Epithelial cell of proximal tubule (primary cell): Measurements from ENCODE around the gene STK10. TPM values are rescaled to one million over a fixed set of nuclear protein-coding genes. Genes with fewer than 3 reads are reported as not detected.
"Not testable (repeated sequence)": the region's sequence is repeated elsewhere in the genome, so short reads cannot be mapped to it uniquely, and the experiment has no call there.

Experiments
- DNase-seq: peaks from one replicate; pipeline ENCODE4 v3.0.0-alpha.2; 2011; ENCODE audit warnings: low read depth
- H3K4me3 ChIP-seq: 2 replicates; pipeline ENCODE4 v1.5.1; 2011; ENCODE audit warnings: low read depth, mild to moderate bottlenecking, low read length
- total RNA-seq: library from RNA; depleted of rRNA; stranded (reverse); fragments of >200 nt; gene quantifications from 2 replicates; pipeline ENCODE4 v1.2.3, GENCODE V29; 2015
- TF ChIP-seq, protein P1 (sequence below): conservative IDR thresholded peaks from 2 replicates; pipeline ENCODE4 v1.5.1; 2012; ENCODE audit warnings: low read depth, mild to moderate bottlenecking, low read length

STK10 gene
- total RNA-seq, 1 donor from 2014 or later = 22.4 TPM

DNA sequence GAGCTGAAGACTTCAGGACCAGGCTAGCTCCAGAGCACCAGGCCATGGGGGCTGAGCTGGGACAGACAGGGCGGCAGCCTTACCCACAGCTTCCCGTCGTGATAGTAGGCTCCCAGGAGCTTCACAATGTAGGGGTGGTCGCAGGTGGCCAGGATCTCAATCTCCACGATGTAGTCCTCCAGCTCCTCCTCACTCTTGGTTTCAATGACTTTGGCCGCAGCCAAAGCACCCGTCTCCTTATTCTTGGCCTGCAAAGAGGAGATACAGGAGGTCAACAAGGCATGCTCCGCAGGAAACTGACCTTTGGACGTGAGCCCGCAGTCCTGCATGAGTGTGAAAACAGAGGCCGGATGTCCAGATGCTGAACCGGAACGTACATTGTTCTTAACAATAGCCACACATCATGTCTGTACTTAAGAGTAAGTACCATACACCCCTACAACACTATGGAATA lies 31.5 kb downstream of the STK10 start:
- no peak for DNase-seq
- TF ChIP-seq, protein P1, sequence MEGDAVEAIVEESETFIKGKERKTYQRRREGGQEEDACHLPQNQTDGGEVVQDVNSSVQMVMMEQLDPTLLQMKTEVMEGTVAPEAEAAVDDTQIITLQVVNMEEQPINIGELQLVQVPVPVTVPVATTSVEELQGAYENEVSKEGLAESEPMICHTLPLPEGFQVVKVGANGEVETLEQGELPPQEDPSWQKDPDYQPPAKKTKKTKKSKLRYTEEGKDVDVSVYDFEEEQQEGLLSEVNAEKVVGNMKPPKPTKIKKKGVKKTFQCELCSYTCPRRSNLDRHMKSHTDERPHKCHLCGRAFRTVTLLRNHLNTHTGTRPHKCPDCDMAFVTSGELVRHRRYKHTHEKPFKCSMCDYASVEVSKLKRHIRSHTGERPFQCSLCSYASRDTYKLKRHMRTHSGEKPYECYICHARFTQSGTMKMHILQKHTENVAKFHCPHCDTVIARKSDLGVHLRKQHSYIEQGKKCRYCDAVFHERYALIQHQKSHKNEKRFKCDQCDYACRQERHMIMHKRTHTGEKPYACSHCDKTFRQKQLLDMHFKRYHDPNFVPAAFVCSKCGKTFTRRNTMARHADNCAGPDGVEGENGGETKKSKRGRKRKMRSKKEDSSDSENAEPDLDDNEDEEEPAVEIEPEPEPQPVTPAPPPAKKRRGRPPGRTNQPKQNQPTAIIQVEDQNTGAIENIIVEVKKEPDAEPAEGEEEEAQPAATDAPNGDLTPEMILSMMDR = no peak
- H3K4me3 ChIP-seq = no peak overlapping the region

DNA sequence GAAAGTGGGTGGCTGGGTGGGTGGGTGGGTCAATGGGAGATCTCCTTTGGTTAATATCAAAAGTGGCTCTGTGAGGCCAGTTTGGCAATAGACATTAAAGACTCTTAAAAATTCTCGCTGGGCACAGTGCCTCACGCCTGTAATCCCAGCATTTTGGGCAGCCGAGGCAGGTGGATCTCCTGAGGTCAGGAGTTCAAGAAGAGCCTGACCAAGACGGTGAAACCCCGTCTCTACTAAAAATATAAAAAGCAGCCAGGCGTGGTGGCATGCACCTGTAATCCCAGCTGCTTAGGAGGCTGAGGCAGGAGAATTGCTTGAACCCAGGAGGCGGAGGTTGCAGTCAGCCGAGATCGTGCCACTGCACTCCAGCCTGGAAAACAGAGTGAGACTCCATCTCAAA lies 32.9 kb downstream of the STK10 start:
- H3K4me3 ChIP-seq, DNase-seq: not testable (repeated sequence)

DNA sequence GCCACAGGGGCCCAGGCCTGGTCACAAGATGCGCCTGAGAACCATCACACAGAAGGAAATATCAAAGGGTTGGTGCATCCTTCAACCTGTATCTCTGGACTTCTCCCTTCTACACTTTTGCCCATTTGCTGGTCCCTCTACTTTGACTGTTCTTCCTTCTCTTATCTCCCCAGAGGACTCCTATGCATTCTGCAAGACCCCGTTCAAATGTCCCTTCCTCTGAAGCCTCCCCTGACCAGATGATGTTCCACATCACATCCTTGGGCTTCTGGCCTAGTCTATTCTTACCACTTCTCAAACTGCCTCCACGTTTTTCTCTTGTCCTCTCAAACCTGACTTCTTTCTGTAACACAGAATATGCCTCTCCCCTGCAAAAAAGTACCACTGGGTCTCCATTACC lies 34.3 kb downstream of the STK10 start:
- H3K4me3 ChIP-seq = no peak overlapping the region
- DNase-seq = no peak
- TF ChIP-seq, protein P1 = no peak

DNA sequence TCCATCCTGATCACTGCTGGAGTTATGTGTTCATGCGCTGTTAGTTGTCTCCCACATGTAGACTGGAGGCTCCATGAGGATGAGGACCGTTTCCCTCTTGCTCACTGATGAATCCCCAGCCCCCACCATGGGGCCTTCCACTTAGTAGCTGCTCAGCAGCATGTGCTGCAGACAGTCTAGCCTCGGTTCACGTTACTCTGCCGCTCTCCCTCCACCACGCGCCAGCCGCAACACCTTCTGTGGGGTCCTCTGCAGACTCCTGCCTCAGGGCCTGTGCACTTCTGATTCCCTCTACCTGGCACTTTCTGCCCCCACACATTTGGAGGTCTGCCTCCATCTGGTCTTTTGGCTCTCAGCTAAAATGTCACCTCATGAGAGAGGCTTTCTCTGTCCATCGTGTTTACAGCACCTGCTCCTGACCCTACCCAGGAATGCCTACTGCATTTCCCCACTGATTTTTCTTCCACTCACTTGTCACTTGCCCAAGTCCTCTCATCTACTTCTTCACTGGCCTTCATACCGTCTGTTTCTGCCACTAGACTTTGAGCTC lies 36.3 kb downstream of the STK10 start:
- no peak overlapping the region for H3K4me3 ChIP-seq
- no peak for DNase-seq
- TF ChIP-seq, protein P1 = no peak

DNA sequence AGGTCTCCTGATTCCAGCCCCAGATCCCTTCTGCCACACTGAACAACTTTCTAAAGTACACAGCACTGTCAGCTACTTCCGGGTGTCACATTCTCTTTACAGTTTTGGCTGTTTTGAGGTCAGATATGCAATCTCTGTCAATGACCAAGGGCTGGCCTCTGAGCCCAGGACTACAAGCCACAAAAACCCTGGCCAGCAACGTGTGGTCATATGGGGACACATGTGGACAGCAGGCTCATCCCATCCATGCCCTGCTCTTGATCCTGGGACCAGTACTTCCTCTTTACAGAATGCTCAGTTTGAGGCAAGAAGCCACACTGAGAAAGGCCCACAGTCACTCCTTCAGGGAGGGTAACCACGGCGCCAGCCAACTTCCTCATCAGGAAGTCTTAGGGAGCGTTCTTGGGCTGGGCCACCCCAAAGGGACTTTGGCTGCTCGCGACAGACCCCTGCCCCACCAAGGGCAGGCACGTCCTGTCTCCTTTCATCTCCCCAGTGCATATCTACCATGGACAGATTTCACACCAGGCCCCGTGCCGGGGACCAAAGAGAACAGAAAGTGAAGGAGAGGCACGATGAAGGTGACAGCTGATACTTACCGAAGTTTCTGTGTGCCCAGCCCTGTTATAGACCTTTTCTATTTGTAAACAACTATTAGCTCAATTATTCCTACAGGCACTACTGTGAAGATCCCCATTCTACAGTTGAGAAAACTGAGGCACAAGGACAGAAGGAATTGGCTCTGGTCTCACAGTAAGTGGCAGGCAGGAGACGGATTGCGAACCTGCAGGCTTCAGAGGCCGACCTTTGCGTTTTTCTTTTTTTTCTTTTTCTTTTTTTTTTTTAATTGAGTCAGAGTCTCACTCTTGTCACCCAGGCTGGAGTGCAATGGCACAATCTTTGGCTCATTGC lies 37.3 kb downstream of the STK10 start:
- DNase-seq = no peak
- TF ChIP-seq, protein P1 = no peak
- H3K4me3 ChIP-seq = no peak overlapping the region

DNA sequence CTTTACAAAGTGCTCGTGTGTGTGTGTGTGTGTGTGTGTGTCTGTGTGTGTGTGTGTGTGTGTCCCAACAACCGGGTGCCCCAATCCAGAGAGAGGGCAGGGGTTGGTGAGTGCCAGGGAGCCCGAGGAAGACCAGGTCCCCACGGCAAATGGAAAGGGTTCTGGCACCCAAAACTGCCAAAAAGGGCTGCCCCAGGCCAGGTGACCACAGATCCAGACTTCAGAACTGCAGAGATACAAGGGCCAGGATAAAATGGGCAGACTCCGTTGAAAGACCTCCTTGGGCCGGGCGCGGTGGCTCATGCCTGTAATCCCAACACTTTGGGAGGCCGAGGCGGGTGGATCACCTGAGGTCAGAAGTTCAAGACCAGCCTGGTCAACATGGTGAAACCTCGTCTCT lies 38.5 kb downstream of the STK10 start:
- H3K4me3 ChIP-seq, DNase-seq: not testable (repeated sequence)

DNA sequence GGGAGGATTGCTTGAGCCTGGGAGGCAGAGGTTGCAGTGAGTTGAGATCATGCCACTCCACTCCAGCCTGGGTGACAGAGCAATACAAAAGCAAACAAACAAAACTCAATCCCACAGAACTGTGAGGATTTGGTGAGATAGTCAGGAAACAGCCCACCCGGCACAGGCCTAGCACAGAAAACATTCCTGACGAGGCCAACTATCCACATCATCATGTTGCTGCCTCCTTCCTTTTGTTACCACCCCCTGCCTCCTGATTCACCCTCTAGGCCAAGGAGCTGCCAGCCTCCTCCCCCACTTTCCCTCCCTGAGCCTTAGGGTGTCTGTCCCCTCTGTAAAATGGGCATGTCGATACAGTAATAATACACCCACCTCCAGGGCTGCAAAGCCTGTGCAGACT lies 39.0 kb downstream of the STK10 start:
- TF ChIP-seq, protein P1 = no peak
- H3K4me3 ChIP-seq = no peak overlapping the region
- no peak for DNase-seq

DNA sequence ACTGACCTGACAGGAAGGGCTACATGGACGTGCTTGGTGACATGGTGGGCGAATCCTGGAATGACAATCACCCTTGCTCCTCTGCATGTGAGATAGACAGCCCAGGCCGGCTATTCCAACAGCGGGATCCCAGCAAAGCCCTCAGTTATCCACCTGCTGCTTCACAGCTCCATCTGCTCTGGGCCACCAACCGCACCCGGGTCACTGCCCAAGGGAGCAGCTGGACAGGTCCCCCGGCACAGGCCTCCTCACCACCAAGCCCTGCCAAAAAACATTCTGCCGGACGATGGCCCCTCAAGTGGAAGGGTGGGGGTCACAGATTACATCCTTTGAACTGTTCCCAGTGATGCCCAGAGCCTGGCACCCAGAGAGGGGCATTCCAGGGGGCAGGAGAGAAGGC lies 39.6 kb downstream of the STK10 start:
- no peak for DNase-seq
- TF ChIP-seq, protein P1 = no peak
- no peak overlapping the region for H3K4me3 ChIP-seq
